ENCODE data around the gene PDX1.

The PDX1 gene

GRCh38 chr13:27919934-27920676 is at the start of gene PDX1:
PDX1 (plus strand) TSS chr13:27920000; CDS start chr13:27920139, 139 bp downstream.
- no peak for DNase-seq (ENCODE audit: low read depth)

DNA sequence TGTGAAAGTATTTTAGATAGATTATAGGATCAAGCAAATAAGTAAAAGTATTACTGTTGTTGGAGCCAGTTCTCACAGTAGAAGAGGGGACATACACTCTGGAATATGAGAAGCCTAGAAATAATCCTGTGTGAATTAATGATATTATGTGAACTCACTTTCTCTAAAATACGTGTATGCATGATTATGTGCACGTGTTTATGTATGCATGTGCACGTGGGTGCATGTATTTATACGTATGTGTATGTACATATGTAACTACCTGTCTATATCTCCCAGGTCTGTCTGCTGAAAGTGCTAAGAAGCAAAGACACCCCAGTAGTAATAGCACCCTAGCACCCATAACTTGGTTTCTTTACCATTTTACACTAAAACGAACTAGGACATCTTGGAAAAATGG is 41.5 kb upstream of the PDX1 start:
- no peak for DNase-seq (ENCODE audit: low read depth)

GRCh38 chr13:27889471-27889870 is 30.3 kb upstream of the PDX1 start:
- no peak for DNase-seq (ENCODE audit: low read depth)

GRCh38 chr13:27896726-27897125 is 23.1 kb upstream of the PDX1 start:
- no peak for DNase-seq (ENCODE audit: low read depth)

DNA sequence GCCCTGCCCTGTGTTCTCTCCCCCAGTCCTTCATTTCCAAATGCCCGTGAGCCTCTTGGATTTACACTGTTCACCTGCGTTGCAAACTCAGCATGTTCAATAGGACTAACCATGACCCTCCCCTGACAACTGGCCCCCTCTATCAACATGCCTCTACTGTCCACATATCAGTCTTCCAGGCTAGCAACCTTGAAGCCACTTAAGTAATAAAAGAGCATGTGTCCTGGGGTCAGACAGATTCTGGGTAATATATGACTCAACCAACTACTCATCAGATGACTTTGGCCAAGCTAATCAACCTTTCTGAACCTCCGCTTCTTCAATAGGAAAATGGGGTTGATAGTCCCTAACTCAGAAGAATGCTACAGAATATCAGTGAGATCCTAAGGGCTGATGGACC is 15.1 kb upstream of the PDX1 start:
- DNase-seq (ENCODE audit: low read depth): no peak

DNA sequence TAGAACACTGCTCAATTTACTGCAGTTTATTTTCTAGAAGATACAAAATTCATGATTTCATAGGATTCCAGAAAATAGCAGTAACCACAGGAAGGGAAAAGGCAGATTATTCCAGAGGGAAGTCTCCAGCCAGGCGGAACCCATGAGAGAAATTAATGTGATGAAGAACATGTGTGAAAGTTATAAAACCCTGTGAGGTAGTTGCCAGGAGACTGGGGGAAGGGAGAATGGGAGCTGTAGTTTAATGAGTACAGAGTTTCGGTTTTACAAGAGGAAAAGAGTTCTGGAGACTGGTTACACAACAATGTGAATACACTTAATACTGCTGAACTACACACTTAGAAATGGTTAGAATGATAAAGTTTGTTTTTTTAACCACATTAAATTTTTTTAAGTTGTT is 14.2 kb upstream of the PDX1 start:
- DNase-seq (ENCODE audit: low read depth): no peak

- DNase-seq (ENCODE audit: low read depth): no peak
Measured at GRCh38 chr13:27907121-27907787, 12.5 kb upstream of the PDX1 start.

DNA sequence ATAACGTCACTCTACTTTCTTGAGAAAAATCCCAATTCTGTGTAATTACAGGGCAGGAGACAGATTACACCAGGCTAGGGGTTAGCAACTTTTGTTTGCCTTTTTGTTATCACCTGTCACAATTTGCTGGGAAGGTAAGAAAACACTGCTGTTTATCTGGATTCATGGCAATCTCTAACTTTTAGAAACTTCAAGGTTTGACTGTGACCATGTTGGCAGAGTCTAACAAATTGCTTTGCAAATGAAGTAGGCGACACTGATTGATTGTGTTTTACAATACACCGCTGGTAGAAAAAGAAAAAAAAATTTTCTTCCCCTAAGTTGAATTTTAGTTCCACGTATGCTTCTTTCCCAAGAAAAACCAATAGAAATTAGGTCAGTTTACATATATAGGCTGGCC is 10.4 kb upstream of the PDX1 start:
- no peak for DNase-seq (ENCODE audit: low read depth)

GRCh38 chr13:27911521-27911920 is 8.3 kb upstream of the PDX1 start:
- DNase-seq (ENCODE audit: low read depth): no peak

DNA sequence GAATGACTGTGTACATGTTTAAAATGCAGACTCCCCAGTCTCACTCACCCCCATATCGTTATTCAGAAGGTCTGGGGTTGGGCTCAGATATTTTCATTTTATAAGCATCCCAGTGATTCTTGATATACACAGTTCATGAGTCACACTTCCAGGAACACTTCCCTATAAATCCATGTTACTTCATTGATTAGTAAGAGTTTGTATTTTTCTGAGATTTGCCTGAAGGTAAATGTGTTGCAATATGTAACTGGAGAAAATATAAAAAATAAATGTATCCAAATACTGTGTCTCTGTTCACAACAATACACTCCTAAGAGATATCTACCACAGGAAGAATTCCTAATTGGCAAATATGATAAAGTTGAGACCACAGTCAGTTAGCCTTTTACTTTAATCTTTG is 6.6 kb upstream of the PDX1 start:
- DNase-seq (ENCODE audit: low read depth): no peak

DNA sequence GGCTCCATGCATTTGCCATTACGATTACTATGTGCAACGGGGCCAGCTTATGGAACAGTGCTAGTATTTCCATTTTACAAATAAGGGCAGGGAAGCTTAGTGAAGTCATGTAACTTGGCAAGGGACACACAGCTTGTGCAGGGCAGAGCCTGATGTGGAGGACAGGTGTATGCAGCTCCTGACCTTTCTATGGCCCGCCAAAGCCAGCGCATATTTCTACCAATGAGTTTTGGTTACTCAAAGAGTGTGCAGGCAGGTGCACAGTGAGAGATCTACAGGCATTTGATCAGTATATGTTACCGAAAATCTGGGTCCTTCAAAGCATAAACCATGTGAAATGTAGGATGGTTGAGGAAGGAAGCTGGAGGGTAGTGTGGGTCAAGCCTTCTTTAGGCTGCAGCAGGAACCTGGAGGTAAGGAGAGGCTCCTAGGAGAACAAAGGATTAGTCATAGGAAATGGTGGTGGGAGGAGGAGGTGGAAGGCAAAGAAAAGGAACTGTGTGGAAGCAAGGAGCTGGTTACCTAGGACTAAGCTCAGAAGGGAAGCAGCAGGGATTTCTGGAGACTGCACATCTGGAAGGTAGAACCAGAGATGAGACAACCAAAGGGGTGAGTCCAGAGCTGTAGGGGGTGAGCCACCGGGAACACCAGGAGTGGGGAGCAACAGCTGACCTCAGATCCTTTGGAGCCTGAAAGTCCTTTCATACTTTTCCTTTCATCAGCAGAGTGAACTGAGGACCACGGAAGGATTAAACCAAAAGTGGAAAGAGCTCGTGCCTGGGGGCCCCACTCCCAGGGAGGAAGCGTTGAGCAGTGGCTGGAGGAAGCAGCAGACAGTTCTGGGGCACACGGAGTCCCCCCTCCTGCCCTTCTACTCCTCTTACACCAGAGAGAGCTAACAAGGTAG is 4.2 kb upstream of the PDX1 start:
- DNase-seq (ENCODE audit: low read depth): no peak

DNA sequence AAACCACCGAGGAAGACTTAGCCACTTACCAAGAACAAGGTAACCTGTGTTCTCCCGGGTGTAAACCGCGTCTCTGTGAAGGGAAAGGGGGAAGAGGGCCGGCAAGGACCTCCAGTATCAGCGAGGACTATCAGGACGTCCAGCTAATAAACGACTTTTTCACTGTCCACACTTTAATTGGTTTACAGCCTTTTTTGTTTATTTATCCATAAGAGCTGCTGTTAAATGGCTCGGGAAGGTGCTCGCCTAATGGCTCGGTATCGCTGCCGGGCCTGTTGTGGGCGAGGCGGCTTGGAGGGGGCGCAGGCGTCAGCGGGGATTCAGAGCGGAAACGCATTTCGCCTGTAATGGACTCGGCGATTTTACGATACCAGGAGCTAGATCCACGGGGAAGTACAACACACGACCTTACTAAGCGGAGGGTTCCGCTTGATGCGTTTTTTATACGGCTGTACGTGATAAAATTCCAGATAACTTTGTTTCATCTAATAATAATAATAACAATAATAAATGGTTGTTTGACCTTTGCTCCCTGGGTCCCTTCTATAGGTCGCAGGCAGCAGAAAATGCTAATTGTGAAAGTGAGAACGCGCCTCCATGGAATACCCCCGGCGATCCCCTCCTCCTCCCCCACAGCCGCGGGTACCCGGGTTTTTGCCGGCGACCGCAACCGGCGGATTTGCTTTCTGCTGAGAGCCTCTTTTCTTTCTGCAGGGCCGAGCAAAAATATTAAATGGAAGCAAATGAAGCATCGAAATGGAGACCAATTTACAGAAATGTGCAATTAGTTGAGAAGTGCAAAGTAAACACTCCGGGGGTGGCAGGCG is 2.5 kb upstream of the PDX1 start:
- DNase-seq (ENCODE audit: low read depth): no peak

DNA sequence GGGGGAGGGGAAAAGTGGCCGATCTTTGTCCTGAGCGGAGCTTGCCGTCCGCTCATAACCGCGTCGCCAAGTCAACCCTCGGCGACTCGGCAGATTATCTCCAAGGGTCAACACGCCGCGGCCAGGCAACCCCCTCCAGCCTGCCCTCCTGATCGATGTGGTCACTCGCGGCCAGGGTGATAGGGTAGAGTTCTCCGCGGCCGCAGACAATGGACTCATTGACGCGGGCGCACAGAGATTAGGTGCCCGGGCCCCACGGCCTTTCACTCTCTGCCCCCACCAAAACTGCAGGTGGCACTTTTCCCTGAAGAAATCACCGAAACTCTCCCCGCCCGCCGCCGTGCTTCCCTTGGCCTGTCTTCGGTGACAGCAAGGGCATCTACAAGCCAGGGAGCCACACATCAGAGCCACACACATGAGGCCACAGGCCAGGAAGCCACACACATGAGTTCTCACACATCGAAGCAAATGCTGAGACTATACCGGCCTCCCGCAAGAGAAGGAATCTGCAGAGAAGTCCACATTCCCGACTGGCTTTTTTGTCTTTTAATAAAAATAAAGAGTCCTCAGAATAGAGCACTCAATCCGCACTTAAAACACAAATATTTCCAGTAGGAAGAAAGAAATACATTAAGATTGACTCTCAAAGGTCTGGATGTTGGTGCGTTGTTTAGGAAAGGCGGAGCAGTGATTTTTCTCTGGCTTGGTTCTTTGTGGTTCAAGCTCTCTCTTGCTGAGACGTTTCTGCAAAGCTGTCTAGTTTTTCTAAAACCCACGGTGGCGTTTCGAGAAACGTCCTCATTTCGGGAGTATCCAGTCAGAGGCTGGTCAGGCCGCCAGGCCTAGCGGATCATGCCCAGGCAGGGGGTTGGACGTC is 1.5 kb upstream of the PDX1 start:
- DNase-seq (ENCODE audit: low read depth): no peak

DNA sequence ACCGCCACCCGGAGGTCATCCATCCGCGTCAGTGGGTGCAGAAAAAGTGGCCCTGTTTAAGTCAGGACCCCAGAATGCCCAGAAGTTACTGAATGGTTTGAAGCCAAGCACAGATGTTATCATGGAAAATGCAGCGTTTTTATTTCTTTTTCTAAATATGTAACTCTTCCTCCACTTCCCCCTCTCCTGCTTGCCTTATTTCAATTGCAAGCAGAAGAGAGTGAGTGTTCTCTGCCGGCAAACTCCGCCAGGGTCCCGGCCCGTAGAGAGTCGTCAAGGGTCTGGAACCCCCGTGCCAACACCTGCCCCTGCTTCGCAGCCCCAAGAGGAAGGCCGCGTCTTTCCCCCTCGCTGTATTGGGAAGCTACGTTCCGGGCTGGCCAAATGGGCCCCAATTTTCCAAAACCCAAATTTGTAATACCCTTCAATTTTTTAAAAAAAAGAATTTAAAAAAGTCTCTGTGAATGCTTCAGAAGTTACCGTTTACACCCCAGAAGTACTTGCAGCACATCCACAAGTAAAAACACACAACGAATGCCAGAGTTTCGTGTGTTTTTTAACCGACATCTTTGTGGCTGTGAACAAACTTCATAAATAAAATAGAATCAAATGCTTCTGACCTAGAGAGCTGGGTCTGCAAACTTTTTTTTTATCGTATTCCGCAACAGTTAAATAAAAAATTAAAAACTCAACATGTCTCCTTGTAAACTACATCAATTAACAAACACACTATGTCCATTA is 712 bp upstream of the PDX1 start:
- no peak for DNase-seq (ENCODE audit: low read depth)

GRCh38 chr13:27919659-27919933 is 204 bp upstream of the PDX1 start:
- no peak for DNase-seq (ENCODE audit: low read depth)

DNA sequence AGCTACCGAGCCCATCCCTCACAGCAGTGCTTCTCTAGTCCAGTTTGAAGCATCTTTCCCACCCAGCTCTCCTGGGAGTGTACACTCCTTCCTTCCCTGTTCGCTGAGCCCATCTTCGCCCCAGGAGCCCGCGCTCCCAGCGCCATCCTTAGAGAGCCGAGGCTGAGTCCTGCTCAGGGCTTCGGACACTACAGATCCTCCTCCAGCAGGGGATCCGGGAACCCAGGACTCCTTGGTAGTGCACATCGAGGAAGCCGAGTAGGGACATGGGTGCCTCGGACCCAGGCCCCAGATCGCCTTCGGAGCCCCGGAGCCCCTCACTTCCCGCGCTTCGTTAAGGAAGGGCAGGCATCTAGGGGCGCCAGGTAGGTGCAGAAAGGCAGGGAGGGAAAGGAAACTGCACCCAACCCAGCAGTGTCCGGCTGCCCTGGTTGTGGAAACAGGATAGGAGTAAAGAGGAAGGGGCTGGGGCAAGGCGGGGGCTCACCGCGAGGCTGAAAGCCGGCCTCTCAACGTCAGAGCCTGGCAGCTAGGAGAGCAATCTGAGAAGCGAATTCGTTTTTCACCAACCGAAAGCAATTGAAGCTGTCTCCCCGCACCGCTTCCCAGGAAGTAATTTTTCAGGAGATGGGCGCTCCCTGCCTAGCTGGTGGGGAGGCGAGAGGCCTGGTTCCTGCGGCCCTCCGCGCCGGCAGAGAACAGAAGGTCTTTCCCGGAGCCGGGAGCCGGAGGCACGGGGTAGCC is 1.0 kb downstream of the PDX1 start:
- no peak for DNase-seq (ENCODE audit: low read depth)

DNA sequence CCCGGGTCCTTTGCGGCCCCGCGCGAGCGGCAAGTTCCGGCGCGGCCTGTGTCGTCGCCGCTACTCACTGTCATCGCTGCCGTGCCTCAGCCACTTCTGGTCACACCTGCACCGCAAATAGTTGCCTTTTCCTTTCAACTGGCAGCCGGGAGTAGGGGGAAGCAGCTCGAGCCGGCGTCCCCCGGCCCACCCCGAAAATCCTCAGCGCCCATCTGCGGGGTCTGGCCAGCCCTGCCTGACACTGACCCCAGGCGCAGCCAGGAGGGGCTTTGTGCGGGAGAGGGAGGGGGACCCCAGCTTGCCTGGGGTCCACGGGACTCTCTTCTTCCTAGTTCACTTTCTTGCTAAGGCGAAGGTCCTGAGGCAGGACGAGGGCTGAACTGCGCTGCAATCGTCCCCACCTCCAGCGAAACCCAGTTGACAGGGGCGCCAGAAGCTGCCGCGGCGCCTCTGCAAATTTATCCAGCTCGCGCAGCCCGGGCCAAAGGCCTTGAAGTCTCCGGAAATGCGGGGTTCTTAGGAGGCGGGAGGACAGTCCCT is 1.7 kb downstream of the PDX1 start:
- no peak for DNase-seq (ENCODE audit: low read depth)

DNA sequence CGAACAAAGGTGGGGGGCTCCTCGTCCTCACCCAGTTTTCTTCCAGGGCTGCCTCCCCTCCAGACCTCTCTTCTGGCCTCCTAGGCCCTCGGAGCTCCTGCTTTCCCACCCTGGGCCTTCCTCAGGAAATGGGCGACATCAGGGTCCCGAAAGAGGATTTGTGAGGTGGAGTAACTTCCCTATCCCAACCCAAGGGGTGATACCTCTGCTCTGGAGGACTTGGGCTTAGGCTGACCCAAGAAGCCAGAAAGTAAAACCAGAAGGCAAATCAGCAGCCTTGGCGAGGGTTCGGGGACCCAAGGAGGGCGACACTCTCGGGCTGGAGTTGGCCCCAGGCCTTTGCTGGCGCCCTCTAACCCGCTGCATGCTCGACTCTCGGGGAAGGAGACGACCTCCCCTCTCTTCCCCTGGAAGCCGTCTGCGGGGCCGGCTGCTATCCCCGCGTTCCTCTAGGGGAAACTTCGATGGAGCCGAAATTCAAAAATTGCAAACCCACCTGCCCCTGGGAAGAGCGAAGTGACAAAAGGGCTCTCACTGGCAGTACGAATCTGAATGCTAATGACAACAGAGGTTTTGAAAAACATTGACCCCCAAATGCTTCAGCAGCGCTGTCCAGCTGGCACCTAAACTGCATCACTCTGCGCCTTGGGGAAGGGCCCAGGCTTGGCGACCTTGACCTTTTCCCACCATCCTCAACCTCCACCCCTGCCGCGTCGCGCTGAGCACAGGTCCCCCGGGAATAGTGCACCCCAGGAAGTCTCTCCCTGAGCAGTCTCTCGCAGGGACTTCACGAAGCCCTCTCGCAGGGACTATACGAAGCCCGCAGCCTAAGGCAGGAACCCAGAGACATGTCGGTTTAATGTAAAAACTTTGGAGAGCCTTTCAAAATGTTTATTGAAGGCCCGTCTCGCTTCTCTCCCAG is 2.4 kb downstream of the PDX1 start:
- DNase-seq (ENCODE audit: low read depth): no peak
